HG03196 (cell line): ENCODE measurements around the gene LYPD6B.

ENCODE experiments used
- ATAC-seq: cut with Tn5 transposase; IDR thresholded peaks from one replicate; pipeline ENCODE4 v1.9.1; 2021; ENCODE audit not compliant: unreplicated experiment

The LYPD6B gene

DNA sequence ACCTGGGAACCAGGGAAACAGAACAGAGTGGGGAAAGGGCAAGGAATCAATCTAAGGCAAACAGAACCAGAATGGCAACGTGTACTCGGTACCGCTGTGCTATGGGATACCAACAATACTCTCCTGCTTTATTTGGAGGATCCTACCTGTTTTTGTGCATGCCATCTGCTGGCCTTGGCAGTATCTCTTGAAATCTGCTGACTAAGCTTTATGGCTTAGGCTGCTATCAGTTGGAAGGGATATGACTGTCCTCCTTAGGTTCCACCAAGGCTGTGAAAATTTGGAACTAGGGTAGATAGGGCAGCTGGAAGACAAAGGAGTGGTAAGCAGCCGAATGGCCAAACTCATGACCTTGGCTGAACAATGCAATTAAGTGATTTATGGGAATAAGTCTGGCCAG, 220.6 kb downstream of the LYPD6B start:
- no peak for ATAC-seq

DNA sequence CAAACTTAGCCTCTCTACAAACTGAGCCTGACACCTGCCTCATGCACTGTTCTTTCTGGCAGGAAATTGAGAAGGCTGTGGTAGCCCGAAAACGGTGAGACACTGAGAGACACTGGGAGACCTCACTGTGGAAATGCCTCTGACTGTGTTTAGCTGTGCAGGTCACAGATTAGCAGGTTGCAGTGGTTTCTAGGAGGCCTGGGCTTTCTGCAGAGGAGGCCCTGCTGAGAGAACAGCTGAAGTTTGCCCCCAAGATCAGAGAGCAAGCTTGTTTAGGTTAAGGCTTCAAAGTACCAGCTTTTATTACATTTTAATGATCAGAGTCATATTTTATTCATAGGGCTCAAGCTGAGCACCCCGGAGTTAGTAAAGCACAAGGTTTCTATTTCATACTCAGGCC, 223.2 kb downstream of the LYPD6B start:
- no peak for ATAC-seq
